ENCODE measurements around the gene CFAP20DC.
"Not testable (repeated sequence)": the region's sequence is repeated elsewhere in the genome, so short reads cannot be mapped to it uniquely, and the experiment has no call there.

Gene CFAP20DC

DNA sequence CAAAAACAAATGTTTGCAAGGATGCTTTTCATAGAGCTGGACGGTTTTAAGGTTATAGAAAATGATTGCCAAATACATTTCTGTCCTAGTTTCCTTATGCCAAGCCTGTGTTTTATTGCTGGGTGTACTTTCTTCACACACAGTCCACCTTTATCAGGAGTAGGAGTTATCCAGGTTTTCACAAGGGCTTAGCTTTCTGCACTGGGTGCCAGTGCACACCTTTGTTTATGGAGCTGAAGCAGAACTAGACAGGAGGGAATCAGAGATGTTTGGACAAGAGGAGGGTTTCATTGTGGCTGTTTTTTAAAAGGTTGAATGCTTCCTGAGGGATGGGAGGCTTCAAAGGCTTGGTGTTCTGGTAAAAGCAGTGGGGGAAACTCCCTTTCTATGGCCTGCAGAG is 353.7 kb downstream of the CFAP20DC start:
- H3K4me3 ChIP-seq (ENCODE audit: low read length) = no peak overlapping the region
- TF ChIP-seq ZNF274 (IDR thresholded peaks at IDR 0.05; ENCODE audit: low read depth, low read length) = no peak

DNA sequence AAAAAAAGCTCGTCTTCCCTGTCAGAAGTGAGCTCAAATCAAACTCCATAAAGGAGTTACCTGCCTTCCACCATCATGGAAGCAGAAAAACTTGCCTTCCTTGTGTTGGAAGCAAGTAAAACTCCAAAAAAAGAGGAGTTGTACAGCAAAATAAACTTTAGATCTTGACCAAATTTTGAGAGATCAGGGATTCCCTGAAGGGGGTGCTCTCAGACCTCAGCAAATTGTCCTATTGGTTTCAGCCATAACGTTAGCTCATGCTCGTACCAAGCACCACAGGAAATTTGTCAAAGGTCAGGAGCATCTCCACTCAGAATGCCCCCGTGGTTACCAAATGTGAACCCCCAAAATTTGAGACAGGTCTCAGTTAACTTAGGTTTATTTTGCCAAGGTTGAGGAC is 354.5 kb downstream of the CFAP20DC start:
- H3K4me3 ChIP-seq (ENCODE audit: low read length) = not testable (repeated sequence)

- no peak for TF ChIP-seq ZNF274 (IDR thresholded peaks at IDR 0.05; ENCODE audit: low read depth, low read length)
Observed at GRCh38 chr3:58693940-58694850, 355.6 kb downstream of the CFAP20DC start.

GRCh38 chr3:58692484-58692883 is 357.3 kb downstream of the CFAP20DC start:
- H3K4me3 ChIP-seq (ENCODE audit: low read length) = no peak overlapping the region
- TF ChIP-seq ZNF274 (IDR thresholded peaks at IDR 0.05; ENCODE audit: low read depth, low read length) = no peak

More at GRCh38 chr3:58693940-58694850, 355.6 kb downstream of the CFAP20DC start:
- H3K4me3 ChIP-seq (ENCODE audit: low read length) = no peak overlapping the region; the same call in 1 of the 2 replicates

Data from GM08714 (cell line).